SU-DHL-6 (cell line): Measurements from ENCODE around the gene TRAF4.
"Not testable (repeated sequence)": the region's sequence is repeated elsewhere in the genome, so short reads cannot be mapped to it uniquely, and the experiment has no call there.

Source experiments
- H2AFZ ChIP-seq: fragments of 200-600 bp; sonication (generic); 2 replicates; pipeline ENCODE4 v1.6.1; 2014; ENCODE audit warnings: low read depth, mild to moderate bottlenecking, moderate library complexity, mixed read lengths, antibody characterized with exemption, low read length; ENCODE audit not compliant: severe bottlenecking
- H3F3A ChIP-seq: fragments of 200-600 bp; shearing (Covaris generic); 2 replicates; pipeline ENCODE4 v1.6.0; 2016; ENCODE audit warnings: antibody characterized with exemption, mild to moderate bottlenecking; ENCODE audit not compliant: insufficient read depth
- H3K27ac ChIP-seq: fragments of 200-600 bp; sonication (generic); 2 replicates; pipeline ENCODE4 v1.5.1; 2016; ENCODE audit warnings: low read depth, mild to moderate bottlenecking, low read length, moderate library complexity, mixed read lengths
- H3K27me3 ChIP-seq: fragments of 200-600 bp; sonication (generic), shearing (Covaris generic); 2 replicates; pipeline ENCODE4 v1.6.0; 2014; ENCODE audit warnings: mild to moderate bottlenecking, low read length
- H3K36me3 ChIP-seq: fragments of 200-600 bp; sonication (generic); 2 replicates; pipeline ENCODE4 v1.6.1; 2014; ENCODE audit warnings: mild to moderate bottlenecking, low read length, mixed read lengths
- H3K4me2 ChIP-seq: fragments of 300-600, 200-600 bp; shearing (Covaris generic), sonication (generic); 2 replicates; pipeline ENCODE4 v1.6.0; 2014; ENCODE audit warnings: low read length, low read depth, mild to moderate bottlenecking; ENCODE audit not compliant: poor library complexity, severe bottlenecking
- H3K4me3 ChIP-seq: fragments of 200-600 bp; sonication (generic); 2 replicates; pipeline ENCODE4 v1.5.1; 2014; ENCODE audit warnings: antibody characterized with exemption, low read length, mild to moderate bottlenecking, mixed read lengths; ENCODE audit not compliant: insufficient read depth, poor library complexity, severe bottlenecking
- H3K79me2 ChIP-seq: fragments of 200-600 bp; sonication (generic); 2 replicates; pipeline ENCODE4 v1.6.1; 2014; ENCODE audit warnings: mild to moderate bottlenecking, low read length, moderate library complexity; ENCODE audit not compliant: insufficient read depth
- H3K9ac ChIP-seq: fragments of 200-600 bp; sonication (generic); 2 replicates; pipeline ENCODE4 v1.7.0; 2014; ENCODE audit warnings: mild to moderate bottlenecking, low read length
- H3K9me2 ChIP-seq: fragments of 200-600 bp; sonication (generic); replicated peaks from 2 replicates; pipeline ENCODE4 v1.6.1; 2014; ENCODE audit warnings: low read length; ENCODE audit not compliant: insufficient read depth
- H3K9me3 ChIP-seq: fragments of 200-600 bp; sonication (generic); 2 replicates; pipeline ENCODE4 v1.6.1; 2014; ENCODE audit warnings: low read length, mixed read lengths; ENCODE audit not compliant: insufficient read depth
- H4K20me1 ChIP-seq: fragments of 200-600 bp; sonication (generic); 2 replicates; pipeline ENCODE4 v1.6.1; 2014; ENCODE audit warnings: low read depth, mild to moderate bottlenecking, antibody characterized with exemption, low read length, moderate library complexity, mixed read lengths
- EZH2phosphoT487 ChIP-seq: fragments of 200-600 bp; sonication (generic), shearing (Covaris generic); conservative IDR thresholded peaks from 2 replicates; pipeline ENCODE4 v1.6.1; 2018; ENCODE audit warnings: mild to moderate bottlenecking, antibody characterized with exemption, low read length, moderate library complexity, mixed read lengths
- TF ChIP-seq, protein P1 (sequence below): fragments of 200-600 bp; sonication (generic); IDR thresholded peaks from one replicate; pipeline ENCODE4 v1.5.1; 2017; ENCODE audit warnings: antibody characterized with exemption, mild to moderate bottlenecking, low read length, moderate library complexity; ENCODE audit not compliant: insufficient read depth, poor library complexity, severe bottlenecking

Gene TRAF4

DNA sequence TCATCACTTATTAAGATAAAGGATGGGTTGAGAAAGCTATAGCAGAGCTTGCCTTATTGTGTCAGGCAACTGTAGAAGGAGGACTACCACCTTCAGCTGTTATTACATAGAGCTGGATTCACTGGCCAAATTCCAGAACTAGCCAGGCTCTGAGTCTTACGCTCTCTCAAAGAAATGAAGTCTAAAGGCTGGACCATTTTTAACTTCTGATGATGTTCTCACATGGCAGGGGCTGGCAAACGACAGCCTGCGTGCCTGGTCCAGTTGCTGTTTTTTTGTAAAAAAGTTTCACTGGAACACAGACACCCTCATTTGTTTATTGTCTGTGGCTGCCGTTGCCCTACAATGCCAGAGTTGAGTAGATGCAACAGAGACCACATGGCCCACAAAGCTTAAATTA, 21.2 kb downstream of the TRAF4 start:
- Histone ChIP-seq H3K36me3 (no peaks in the 10 kb centered on the region), H3F3A (0 out of 2 replicates have a peak, but pooled peaks cover 12% of the 10 kb centered on the region), H4K20me1 (no peaks in the 10 kb centered on the region)

DNA sequence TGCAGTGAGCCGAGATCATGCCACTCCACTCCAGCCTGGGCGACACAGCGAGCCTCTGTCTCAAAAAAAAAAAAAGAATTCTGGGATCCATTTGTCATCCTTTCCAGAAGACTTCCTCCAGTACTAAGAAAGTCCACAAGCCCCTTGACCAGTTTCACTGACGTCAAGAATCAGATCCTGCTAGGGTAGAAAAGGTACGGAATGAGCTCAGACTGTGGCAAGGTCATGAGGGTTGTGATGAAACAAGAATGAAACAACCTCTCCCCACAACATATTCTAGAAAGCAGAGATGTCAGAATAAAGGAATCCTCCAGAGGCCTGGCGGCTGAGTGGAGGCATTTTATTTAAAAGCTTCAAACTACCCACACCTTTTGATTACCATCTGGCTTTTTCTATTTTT, 29.9 kb downstream of the TRAF4 start:
- H3K9ac ChIP-seq = no peak overlapping the region
- H3K9me3 ChIP-seq = no peaks in the 10 kb centered on the region
- H3K4me2 ChIP-seq = no peak overlapping the region
- no peaks in the 10 kb centered on the region for H3K36me3 ChIP-seq
- no peaks in the 10 kb centered on the region for H3K9me2 ChIP-seq
- H2AFZ ChIP-seq = no peak overlapping the region
- no peaks in the 10 kb centered on the region for H3K27me3 ChIP-seq
- H3K27ac ChIP-seq = no peak overlapping the region
- TF ChIP-seq, protein P1, sequence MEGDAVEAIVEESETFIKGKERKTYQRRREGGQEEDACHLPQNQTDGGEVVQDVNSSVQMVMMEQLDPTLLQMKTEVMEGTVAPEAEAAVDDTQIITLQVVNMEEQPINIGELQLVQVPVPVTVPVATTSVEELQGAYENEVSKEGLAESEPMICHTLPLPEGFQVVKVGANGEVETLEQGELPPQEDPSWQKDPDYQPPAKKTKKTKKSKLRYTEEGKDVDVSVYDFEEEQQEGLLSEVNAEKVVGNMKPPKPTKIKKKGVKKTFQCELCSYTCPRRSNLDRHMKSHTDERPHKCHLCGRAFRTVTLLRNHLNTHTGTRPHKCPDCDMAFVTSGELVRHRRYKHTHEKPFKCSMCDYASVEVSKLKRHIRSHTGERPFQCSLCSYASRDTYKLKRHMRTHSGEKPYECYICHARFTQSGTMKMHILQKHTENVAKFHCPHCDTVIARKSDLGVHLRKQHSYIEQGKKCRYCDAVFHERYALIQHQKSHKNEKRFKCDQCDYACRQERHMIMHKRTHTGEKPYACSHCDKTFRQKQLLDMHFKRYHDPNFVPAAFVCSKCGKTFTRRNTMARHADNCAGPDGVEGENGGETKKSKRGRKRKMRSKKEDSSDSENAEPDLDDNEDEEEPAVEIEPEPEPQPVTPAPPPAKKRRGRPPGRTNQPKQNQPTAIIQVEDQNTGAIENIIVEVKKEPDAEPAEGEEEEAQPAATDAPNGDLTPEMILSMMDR = no peak
- TF ChIP-seq EZH2phosphoT487 = no peak
- H4K20me1 ChIP-seq = no peaks in the 10 kb centered on the region
- no peak overlapping the region for H3K4me3 ChIP-seq
- H3F3A ChIP-seq = no peaks in the 10 kb centered on the region
- peaks cover 61% of the 10 kb centered on the region for H3K79me2 ChIP-seq

More for the DNA sequence above, 21.2 kb downstream of the TRAF4 start:
- Histone ChIP-seq H2AFZ (no peak overlapping the region), H3K4me2 (no peak overlapping the region), H3K4me3 (no peak overlapping the region), H3K9me3 (no peaks in the 10 kb centered on the region), H3K27me3 (no peaks in the 10 kb centered on the region), H3K79me2 (peaks cover 15% of the 10 kb centered on the region; the same call in 1 of the 2 replicates), H3K9ac (no peak overlapping the region), H3K9me2 (no peaks in the 10 kb centered on the region), H3K27ac (no peak overlapping the region)
- no peak for TF ChIP-seq EZH2phosphoT487
- TF ChIP-seq, protein P1 = no peak

DNA sequence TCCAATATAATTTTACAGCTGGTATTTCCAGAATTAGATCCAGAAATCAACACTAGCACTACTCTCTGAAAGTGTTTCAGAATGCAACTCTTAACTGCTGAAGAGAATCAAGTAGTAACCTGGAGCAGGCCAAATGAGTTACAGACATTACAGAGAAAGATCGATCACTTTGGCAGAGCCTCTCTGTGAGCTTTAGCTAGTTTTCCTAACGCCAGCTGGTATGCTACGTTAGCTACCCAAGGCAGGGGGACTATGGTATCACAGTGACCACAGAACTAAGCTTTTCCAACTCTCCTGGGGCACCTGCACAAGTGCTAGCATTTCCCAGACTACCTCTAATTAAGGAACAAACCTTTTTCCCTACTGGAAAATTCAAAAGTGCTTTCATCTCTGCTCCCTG, 30.4 kb downstream of the TRAF4 start:
- Histone ChIP-seq H3K4me3 (no peak overlapping the region), H3K9me2 (no peaks in the 10 kb centered on the region), H2AFZ (no peak overlapping the region), H3K4me2 (no peak overlapping the region), H3K27ac (no peak overlapping the region), H4K20me1 (no peaks in the 10 kb centered on the region), H3K9ac (no peak overlapping the region), H3K27me3 (no peaks in the 10 kb centered on the region), H3K79me2 (peaks cover 66% of the 10 kb centered on the region), H3K36me3 (no peaks in the 10 kb centered on the region), H3K9me3 (no peaks in the 10 kb centered on the region), H3F3A (no peaks in the 10 kb centered on the region)
- TF ChIP-seq EZH2phosphoT487 = no peak
- TF ChIP-seq, protein P1 = no peak

DNA sequence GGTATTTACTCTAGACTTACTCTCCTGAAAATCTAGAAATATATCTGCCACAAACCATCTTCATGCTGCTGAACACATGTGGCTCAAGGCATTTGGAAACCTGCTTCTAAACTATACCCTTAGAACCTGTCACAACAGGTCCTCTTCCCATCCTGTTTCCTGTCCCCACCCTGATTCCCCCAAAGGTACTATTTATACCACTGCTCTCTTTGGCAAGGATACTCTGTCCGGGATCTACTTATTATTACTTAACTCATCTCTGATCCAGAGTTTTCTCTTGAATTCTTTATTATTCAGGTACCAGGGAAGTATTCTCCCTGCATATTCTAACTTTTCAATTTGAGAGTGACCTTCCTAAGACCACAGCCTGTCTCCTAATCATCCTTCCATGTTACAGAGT, 33.4 kb downstream of the TRAF4 start:
- Histone ChIP-seq H3K9ac (no peak overlapping the region), H3F3A (0 out of 2 replicates have a peak, but pooled peaks cover 5% of the 10 kb centered on the region), H3K9me2 (no peaks in the 10 kb centered on the region), H2AFZ (no peak overlapping the region), H3K36me3 (no peaks in the 10 kb centered on the region; the same call in 1 of the 2 replicates), H4K20me1 (no peaks in the 10 kb centered on the region), H3K4me3 (no peak overlapping the region), H3K9me3 (no peaks in the 10 kb centered on the region), H3K79me2 (peaks cover 63% of the 10 kb centered on the region), H3K4me2 (no peak overlapping the region), H3K27me3 (no peaks in the 10 kb centered on the region), H3K27ac (no peak overlapping the region)
- no peak for TF ChIP-seq EZH2phosphoT487
- TF ChIP-seq, protein P1 = no peak

DNA sequence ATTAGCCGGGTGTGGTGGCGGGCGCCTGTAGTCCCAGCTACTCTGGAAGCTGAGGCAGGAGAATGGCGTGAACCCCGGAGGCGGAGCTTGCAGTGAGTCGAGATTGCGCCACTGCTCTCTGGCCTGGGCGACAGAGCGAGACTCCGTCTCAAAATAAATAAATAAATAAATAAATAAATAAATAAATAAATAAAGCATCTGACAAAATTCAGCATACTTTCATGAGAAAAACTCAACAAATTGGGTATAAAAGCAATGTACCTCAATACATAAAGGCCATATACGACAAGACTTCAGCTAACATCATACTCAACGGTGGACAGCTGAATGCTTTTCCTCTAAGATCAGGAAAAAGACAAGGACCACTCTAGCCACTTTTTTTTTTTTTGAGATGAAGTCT, 35.8 kb downstream of the TRAF4 start:
- H3K9me3 ChIP-seq, H3K9me2 ChIP-seq, H3K4me2 ChIP-seq, H4K20me1 ChIP-seq, H3F3A ChIP-seq, H3K36me3 ChIP-seq, H3K27me3 ChIP-seq, H3K27ac ChIP-seq, H3K9ac ChIP-seq, H3K4me3 ChIP-seq, H2AFZ ChIP-seq: not testable (repeated sequence)
- peaks cover 47% of the 10 kb centered on the region for H3K79me2 ChIP-seq
